A549 (cell line): ENCODE results near the gene EXOSC3.

Experiments
- EP300 ChIP-seq, 2 experiments: fragments of >200 bp; sonication (Bioruptor Twin); formaldehyde crosslinking; IDR thresholded peaks; 2 replicates in 1 of 2; 3 replicates in 1 of 2; pipeline ENCODE4 v1.6.1; 2016 to 2017
- MYC ChIP-seq: IDR thresholded peaks from 2 replicates; pipeline ENCODE4 v1.6.1; 2012; ENCODE audit warnings: mild to moderate bottlenecking, inconsistent platforms, low read length, improper control_type of control experiment, borderline replicate concordance
- POLR2A ChIP-seq: IDR thresholded peaks from 2 replicates; pipeline ENCODE4 v1.6.1; 2012; ENCODE audit warnings: mild to moderate bottlenecking, low read length
- RFX5 ChIP-seq: fragments of 450-650 bp; IDR thresholded peaks from 2 replicates; pipeline ENCODE4 v1.7.1; 2014; ENCODE audit warnings: antibody characterized with exemption, mild to moderate bottlenecking, moderate library complexity
- SMC3 ChIP-seq: fragments of >200 bp; sonication (Bioruptor Twin); formaldehyde crosslinking; IDR thresholded peaks from 3 replicates; pipeline ENCODE4 v1.6.1; 2018; ENCODE audit warnings: inconsistent platforms
- TF ChIP-seq, protein P1 (sequence below): fragments of >200 bp; sonication (Bioruptor Twin); formaldehyde crosslinking; IDR thresholded peaks from 3 replicates; pipeline ENCODE4 v1.5.1; 2016
- TF ChIP-seq, protein P2 (sequence below): IDR thresholded peaks from 2 replicates; pipeline ENCODE4 v1.6.1; 2012

DNA sequence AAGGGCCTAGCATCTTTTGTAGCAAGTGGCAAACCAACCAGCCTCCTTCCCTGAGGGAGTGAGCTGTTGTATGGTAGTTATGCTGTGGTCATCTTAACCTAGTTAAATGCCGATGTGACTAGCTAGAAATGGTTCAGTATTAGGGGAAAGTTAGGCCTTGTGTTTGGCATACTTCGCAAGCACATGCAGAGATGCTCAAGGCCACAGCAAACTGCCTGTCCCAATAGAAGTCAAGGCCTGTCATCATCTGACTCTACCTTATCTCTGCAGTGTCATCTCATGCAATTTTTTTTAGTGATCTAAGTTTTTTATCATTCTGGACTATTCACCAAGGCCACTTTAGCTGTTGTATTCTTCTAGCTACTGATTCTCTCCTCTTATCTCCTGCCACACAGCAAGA is 5.2 kb upstream of the EXOSC3 start:
- TF ChIP-seq, protein P1, sequence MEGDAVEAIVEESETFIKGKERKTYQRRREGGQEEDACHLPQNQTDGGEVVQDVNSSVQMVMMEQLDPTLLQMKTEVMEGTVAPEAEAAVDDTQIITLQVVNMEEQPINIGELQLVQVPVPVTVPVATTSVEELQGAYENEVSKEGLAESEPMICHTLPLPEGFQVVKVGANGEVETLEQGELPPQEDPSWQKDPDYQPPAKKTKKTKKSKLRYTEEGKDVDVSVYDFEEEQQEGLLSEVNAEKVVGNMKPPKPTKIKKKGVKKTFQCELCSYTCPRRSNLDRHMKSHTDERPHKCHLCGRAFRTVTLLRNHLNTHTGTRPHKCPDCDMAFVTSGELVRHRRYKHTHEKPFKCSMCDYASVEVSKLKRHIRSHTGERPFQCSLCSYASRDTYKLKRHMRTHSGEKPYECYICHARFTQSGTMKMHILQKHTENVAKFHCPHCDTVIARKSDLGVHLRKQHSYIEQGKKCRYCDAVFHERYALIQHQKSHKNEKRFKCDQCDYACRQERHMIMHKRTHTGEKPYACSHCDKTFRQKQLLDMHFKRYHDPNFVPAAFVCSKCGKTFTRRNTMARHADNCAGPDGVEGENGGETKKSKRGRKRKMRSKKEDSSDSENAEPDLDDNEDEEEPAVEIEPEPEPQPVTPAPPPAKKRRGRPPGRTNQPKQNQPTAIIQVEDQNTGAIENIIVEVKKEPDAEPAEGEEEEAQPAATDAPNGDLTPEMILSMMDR = no peak
- TF ChIP-seq RFX5 = no peak
- no peak for TF ChIP-seq POLR2A
- TF ChIP-seq SMC3 = no peak
- no peak for TF ChIP-seq MYC
- no peak for TF ChIP-seq EP300 (IDR thresholded peaks at IDR 0.05)
- TF ChIP-seq, protein P2, sequence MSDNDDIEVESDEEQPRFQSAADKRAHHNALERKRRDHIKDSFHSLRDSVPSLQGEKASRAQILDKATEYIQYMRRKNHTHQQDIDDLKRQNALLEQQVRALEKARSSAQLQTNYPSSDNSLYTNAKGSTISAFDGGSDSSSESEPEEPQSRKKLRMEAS = no peak
